ENCODE results near the gene PPM1M.

The PPM1M gene

GRCh38 chr3:52220380-52221026 is 25.1 kb upstream of the PPM1M start:
- no peaks in the 10 kb centered on the region for H3K27me3 ChIP-seq (ENCODE audit: low read depth)
- in situ Hi-C loops (cut with MboI; ENCODE audit: low sequenced_read_pairs), result no loop called here
- no peaks in the 10 kb centered on the region for H3K36me3 ChIP-seq (replicated peaks)
- H3K9me3 ChIP-seq, result no peaks in the 10 kb centered on the region
- DNase-seq (ENCODE audit: low spot score in 2 of 2), result peak; percentile 67 to 94
- H3K4me3 ChIP-seq, result no peak overlapping the region
- no peaks in the 10 kb centered on the region for H3K4me1 ChIP-seq

DNA sequence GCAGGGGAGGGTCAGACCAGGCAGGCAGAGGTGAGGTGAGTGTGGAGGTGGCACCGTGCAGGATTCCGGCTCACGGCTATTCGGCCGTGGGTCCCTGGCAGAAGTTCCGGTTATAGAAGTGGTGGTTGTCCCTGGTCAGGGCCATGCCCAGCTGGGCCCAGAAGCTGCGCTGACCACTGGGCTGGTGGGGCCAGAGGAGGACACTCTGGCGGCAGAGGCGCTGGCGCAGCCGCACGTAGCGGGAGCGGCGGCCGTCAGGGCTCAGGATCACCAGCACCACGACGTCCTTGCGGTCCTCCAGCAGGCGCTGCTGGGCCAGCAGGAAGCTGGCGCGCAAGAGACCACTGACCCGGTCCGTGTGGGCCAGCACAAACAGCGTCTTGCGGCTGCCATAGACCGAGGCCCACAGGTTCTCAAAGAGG is 24.4 kb upstream of the PPM1M start:
- H3K4me1 ChIP-seq, result no peaks in the 10 kb centered on the region
- H3K4me3 ChIP-seq, result no peak overlapping the region
- H3K36me3 ChIP-seq (replicated peaks), result no peaks in the 10 kb centered on the region
- H3K27me3 ChIP-seq (ENCODE audit: low read depth), result no peaks in the 10 kb centered on the region
- no peak for DNase-seq (ENCODE audit: low spot score in 2 of 2)
- no peaks in the 10 kb centered on the region for H3K9me3 ChIP-seq
- in situ Hi-C loops (cut with MboI; ENCODE audit: low sequenced_read_pairs), result no loop called here

DNA sequence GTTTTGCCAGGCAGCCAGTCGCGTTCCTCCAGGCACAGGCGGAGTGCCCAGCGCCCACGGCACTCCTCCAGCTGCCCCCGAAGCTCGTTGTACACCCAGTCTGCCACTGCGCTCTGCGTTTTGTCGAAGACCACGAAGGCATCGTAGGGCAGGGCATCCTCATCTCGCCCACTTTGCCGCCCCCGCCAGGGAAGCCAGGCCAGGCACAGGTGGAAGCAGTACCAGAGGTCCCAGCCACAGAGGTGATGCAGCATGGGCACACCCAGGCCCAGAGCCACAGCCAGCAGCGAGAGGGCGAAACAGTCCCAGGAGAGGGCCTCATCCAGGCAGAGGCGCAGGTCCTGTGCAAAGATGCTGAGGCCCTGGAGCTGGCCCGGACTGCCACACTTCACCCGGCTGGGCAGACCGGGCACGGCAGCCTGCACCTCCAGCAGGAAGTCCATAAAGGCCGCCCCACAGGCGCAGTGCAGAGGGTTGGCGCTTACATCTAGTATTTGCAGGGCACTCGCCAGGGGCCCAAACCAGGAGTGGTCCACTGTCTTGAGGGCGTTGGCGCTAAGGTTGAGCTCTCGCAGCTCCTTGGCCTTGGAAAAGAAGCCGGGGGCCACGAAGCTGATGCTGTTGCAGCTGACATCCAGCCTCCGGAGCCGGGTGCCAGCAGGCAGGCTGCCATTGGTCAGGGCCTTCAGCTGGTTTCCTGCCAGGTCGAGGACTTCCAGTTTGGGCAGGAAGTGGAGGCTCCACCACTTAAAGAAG is 23.8 kb upstream of the PPM1M start:
- H3K4me3 ChIP-seq, result no peak overlapping the region
- DNase-seq (ENCODE audit: low spot score in 2 of 2), result no peak
- H3K27me3 ChIP-seq (ENCODE audit: low read depth), result no peaks in the 10 kb centered on the region
- in situ Hi-C loops (cut with MboI; ENCODE audit: low sequenced_read_pairs), result no loop called here
- H3K4me1 ChIP-seq, result no peaks in the 10 kb centered on the region
- H3K9me3 ChIP-seq, result no peaks in the 10 kb centered on the region
- H3K36me3 ChIP-seq (replicated peaks), result no peaks in the 10 kb centered on the region

DNA sequence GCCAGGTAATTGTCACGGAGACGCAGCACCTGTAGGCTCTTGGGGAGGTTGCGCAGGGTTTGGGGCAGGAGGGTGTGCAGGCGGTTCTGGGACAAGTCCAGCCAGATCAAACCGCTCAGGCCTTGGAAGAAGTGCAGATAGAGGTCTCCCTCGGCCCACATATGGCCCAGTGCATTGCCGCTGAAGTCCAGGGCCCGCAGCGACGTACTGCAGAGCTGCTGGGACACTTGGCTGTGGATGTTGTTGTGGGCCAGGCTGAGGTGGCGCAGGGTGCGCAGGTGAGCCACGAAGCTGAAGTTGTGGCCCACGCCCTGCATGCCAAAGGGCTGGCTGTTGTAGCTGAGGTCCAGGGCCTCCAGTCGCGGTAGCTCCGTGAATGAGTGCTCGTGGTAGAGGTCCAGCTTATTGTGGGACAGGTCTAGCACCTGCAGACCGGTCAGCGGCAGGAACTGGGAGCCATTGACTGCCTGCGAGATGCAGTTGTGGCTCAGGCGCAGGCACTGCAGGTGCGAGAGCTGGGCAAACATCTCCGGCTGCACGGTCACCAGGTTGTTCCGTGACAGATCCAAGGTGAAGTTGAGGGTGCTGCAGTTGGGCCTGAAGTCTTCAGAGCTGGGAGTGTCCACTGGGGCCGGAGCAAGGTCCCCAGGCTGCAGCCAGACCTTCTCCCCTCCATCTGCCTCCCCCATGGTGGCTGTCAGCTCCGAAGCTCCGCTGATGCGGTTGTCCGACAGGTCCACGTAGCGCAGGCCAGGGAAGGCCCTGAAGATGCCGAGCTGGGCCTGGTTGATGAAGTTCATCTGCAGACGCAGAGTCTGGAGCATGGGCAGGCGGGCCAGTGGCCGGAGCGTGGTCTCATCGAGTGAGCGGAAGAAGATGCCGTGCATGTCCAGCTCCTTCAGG is 23.0 kb upstream of the PPM1M start:
- no peaks in the 10 kb centered on the region for H3K4me1 ChIP-seq
- no peaks in the 10 kb centered on the region for H3K27me3 ChIP-seq (ENCODE audit: low read depth)
- H3K36me3 ChIP-seq (replicated peaks), result no peaks in the 10 kb centered on the region
- DNase-seq (ENCODE audit: low spot score in 2 of 2), result no peak
- in situ Hi-C loops (cut with MboI; ENCODE audit: low sequenced_read_pairs), result no loop called here
- H3K9me3 ChIP-seq, result no peaks in the 10 kb centered on the region
- H3K4me3 ChIP-seq, result no peak overlapping the region

- in situ Hi-C loops (cut with MboI; ENCODE audit: low sequenced_read_pairs), result no loop called here
- no peaks in the 10 kb centered on the region for H3K4me1 ChIP-seq
- no peaks in the 10 kb centered on the region for H3K9me3 ChIP-seq
- no peak for DNase-seq (ENCODE audit: low spot score in 2 of 2)
- no peaks in the 10 kb centered on the region for H3K27me3 ChIP-seq (ENCODE audit: low read depth)
- peaks cover under 1% of the 10 kb centered on the region for H3K36me3 ChIP-seq (replicated peaks)
- H3K4me3 ChIP-seq, result no peak overlapping the region
These were observed 21.8 kb upstream of the PPM1M start for GRCh38 chr3:52223449-52224408.

DNA sequence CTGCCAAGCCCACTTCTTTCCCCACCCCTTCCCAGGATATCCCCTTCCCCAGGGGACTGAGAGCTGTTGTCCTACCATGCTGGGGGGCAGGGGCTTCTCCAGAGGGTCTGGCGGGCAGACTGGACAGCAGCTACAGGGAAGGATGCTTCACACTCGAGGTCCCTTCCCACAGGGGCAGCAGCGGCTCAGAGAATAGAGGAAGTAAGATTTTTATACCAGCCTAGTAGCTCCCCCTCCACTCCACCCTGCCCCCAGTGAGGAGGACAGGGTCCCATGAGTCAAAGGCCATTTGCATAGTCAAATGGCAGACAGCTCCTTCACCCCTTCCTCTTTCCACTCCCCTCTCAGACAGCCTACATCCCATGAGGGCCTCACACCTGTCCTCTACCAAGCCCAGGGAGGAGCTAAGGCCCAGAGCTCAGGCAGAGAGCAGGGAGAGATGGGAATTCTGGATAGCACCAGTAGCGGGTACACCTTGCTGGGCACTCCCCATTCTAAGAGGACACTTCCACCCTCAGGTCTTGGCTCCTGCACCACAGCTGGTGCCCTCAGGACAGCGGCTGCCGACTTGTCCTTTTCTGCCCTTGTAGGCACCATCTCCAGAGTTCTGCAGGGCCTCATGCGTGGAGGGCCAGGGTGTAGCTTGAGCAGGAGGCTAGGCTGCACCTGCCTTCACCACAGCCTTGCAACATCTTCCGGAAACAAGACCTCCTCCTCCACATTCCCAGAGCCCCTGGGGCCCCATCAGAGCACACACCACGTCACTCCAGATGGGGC is 19.9 kb upstream of the PPM1M start, which contains the start of gene TLR9:
Gene TLR9 (minus strand): TSS at position 194 of the 777 bp plus-strand sequence. CDS start 116 bp downstream, at position 78.
- Histone ChIP-seq H3K36me3 (replicated peaks) (peaks cover 20% of the 10 kb centered on the region), H3K9me3 (no peaks in the 10 kb centered on the region), H3K4me1 (no peaks in the 10 kb centered on the region), H3K4me3 (no peak within 1 kb of the TSS), H3K27me3 (ENCODE audit: low read depth) (no peaks in the 10 kb centered on the region)
- in situ Hi-C loops (cut with MboI; ENCODE audit: low sequenced_read_pairs), result no loop called here
- DNase-seq (ENCODE audit: low spot score in 2 of 2), result no peak

DNA sequence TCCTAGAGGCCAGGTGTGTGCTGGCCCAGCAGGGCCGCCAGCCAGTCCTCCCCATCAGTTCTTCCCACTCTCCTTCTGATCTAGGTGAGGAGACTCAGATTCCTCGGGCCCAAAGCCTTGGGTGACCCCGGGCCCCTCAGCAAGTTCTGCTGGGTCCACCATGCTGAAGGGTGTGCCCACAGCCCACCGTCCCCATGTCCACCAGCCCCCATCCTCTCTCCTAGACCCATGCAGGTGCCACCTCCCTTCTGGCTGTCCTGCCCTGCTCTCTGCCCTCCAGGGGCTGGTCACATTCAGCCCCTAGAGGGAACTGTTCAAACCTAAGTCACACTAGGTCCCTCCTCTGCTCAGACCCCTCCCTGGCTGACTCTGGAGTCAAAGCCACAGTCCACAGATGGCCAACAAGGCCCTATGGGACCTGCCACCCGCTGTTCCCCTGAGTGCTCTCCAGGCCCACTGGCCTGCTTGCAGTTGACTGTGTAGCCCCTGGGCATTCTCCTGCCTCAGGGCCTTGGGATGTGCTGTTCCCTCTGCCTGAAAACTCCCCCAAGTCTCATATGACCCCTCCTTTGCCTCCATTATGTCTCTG is 19.2 kb upstream of the PPM1M start:
- no peak for DNase-seq (ENCODE audit: low spot score in 2 of 2)
- H3K27me3 ChIP-seq (ENCODE audit: low read depth), result no peaks in the 10 kb centered on the region
- peaks cover 27% of the 10 kb centered on the region for H3K36me3 ChIP-seq (replicated peaks)
- no peak overlapping the region for H3K4me3 ChIP-seq
- H3K4me1 ChIP-seq, result no peaks in the 10 kb centered on the region
- no peaks in the 10 kb centered on the region for H3K9me3 ChIP-seq
- in situ Hi-C loops (cut with MboI; ENCODE audit: low sequenced_read_pairs), result no loop called here

- H3K4me1 ChIP-seq, result no peaks in the 10 kb centered on the region
- H3K9me3 ChIP-seq, result no peaks in the 10 kb centered on the region
- in situ Hi-C loops (cut with MboI; ENCODE audit: low sequenced_read_pairs), result no loop called here
- H3K27me3 ChIP-seq (ENCODE audit: low read depth), result no peaks in the 10 kb centered on the region
- no peak for DNase-seq (ENCODE audit: low spot score in 2 of 2)
- H3K4me3 ChIP-seq, result no peak overlapping the region
- H3K36me3 ChIP-seq (replicated peaks), result peaks cover 32% of the 10 kb centered on the region
These were observed 18.4 kb upstream of the PPM1M start for GRCh38 chr3:52227117-52227516.

DNA sequence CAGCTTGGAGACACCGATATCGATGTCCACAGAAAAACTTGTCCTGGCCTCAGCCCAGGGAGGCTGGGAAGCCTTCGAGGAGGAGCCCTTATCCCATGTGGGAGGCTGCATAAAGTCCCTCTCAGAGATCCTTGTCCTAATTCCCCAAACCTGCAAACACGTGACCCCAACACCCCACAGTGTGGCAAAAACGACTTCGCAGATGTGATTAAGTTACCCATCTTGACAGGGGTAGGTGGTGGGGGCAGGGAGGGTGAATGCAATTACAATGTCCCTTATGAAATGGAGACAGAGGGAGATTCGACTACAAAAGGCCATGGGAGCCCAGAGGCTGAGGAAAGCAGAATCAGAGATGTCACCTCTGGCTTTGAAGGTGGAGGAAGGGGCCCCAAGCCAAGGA is 17.8 kb upstream of the PPM1M start:
- no peaks in the 10 kb centered on the region for H3K9me3 ChIP-seq
- H3K36me3 ChIP-seq (replicated peaks), result peaks cover 32% of the 10 kb centered on the region
- H3K27me3 ChIP-seq (ENCODE audit: low read depth), result no peaks in the 10 kb centered on the region
- in situ Hi-C loops (cut with MboI; ENCODE audit: low sequenced_read_pairs), result no loop called here
- no peak for DNase-seq (ENCODE audit: low spot score in 2 of 2)
- no peak overlapping the region for H3K4me3 ChIP-seq
- H3K4me1 ChIP-seq, result no peaks in the 10 kb centered on the region

- in situ Hi-C loops (cut with MboI; ENCODE audit: low sequenced_read_pairs), result no loop called here
These were observed 17.3 kb upstream of the PPM1M start for GRCh38 chr3:52228266-52228665.

DNA sequence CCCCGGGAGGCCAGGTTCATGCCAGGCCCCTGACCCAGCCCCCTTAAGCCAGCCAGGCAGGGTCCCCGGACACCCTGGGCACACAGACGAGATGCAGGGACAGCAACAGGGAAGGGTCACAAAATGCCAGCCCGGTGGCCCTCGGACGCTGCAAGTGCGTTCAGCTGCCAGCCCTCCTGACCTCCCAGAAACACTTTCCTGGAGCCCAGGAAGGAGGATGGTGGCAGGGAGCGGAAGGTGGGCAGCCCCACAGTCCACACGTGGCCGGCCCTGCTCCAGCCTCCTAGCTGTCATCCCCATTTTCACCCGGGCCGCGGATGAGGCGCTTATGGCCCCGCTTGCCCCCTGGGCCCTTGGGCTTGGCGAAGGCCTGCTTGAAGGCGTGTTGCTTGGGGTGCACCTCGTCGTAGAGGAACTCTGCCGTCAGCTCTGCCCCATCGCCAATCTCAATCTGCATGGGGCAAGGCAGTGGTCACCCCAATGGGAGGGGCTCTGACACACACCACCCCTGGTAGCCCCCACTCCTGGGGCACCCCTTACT is 16.7 kb upstream of the PPM1M start:
- no peak overlapping the region for H3K4me3 ChIP-seq
- H3K9me3 ChIP-seq, result no peaks in the 10 kb centered on the region
- H3K4me1 ChIP-seq, result no peaks in the 10 kb centered on the region
- no peaks in the 10 kb centered on the region for H3K27me3 ChIP-seq (ENCODE audit: low read depth)
- DNase-seq (ENCODE audit: low spot score in 2 of 2), result no peak
- H3K36me3 ChIP-seq (replicated peaks), result peaks cover 32% of the 10 kb centered on the region
- in situ Hi-C loops (cut with MboI; ENCODE audit: low sequenced_read_pairs), result no loop called here

More at GRCh38 chr3:52228266-52228665, 17.3 kb upstream of the PPM1M start:
- Histone ChIP-seq H3K27me3 (ENCODE audit: low read depth) (no peaks in the 10 kb centered on the region), H3K36me3 (replicated peaks) (peaks cover 32% of the 10 kb centered on the region), H3K4me3 (no peak overlapping the region), H3K9me3 (no peaks in the 10 kb centered on the region), H3K4me1 (no peaks in the 10 kb centered on the region)
- DNase-seq (ENCODE audit: low spot score in 2 of 2), result no peak

- no peaks in the 10 kb centered on the region for H3K4me1 ChIP-seq
- no peaks in the 10 kb centered on the region for H3K9me3 ChIP-seq
- no peak overlapping the region for H3K4me3 ChIP-seq
- DNase-seq (ENCODE audit: low spot score in 2 of 2), result no peak
- H3K36me3 ChIP-seq (replicated peaks), result peaks cover 32% of the 10 kb centered on the region
- no peaks in the 10 kb centered on the region for H3K27me3 ChIP-seq (ENCODE audit: low read depth)
- in situ Hi-C loops (cut with MboI; ENCODE audit: low sequenced_read_pairs), result loop anchor here (5.0 kb wide), 2 partner anchors 113 to 213 kb away; no protein-coding TSS in a partner anchor
These were observed 15.9 kb upstream of the PPM1M start for GRCh38 chr3:52229656-52230055.
